Testis (tissue), 3 donors: ENCODE results near the gene SIPA1L3. TPM values are rescaled to one million over a fixed set of nuclear protein-coding genes. Genes with fewer than 3 reads are reported as not detected.

Source experiments
- DNase-seq: peaks from one replicate; pipeline ENCODE4 v3.0.0-alpha.2; 2019
- H3K27ac ChIP-seq, 2 donors: fragments of 200-600 bp; sonication (generic); one replicate each; pipeline ENCODE4 v1.5.1; 2019
- H3K27me3 ChIP-seq: fragments of 200-600 bp; sonication (generic); one replicate; pipeline ENCODE4 v1.5.1; 2019
- H3K36me3 ChIP-seq: fragments of 200-600 bp; sonication (generic); one replicate; pipeline ENCODE4 v1.5.1; 2017; ENCODE audit warnings: low read depth; ENCODE audit errors: missing control alignments
- H3K4me1 ChIP-seq: fragments of 200-600 bp; sonication (generic); one replicate; pipeline ENCODE4 v1.5.1; 2019
- H3K4me3 ChIP-seq, 2 donors: fragments of 200-600 bp; sonication (generic); one replicate each; pipeline ENCODE4 v1.5.1; 2017 to 2019
- H3K9me3 ChIP-seq: fragments of 200-600 bp; sonication (generic); one replicate; pipeline ENCODE4 v1.5.1; 2017
- CTCF ChIP-seq, 3 experiments: fragments of 450-650 bp in 2 of 3; fragments of 200-600 bp in 1 of 3; sonication (generic) in 1 of 3; IDR thresholded peaks; one replicate each; pipeline ENCODE4 v1.5.1; 2016 to 2019; ENCODE audit warnings: antibody characterized with exemption in 3 of 3, mild to moderate bottlenecking in 2 of 3, moderate library complexity in 1 of 3
- POLR2A ChIP-seq: fragments of 450-650 bp; IDR thresholded peaks from one replicate; pipeline ENCODE4 v1.6.1; 2017; ENCODE audit warnings: antibody characterized with exemption, mild to moderate bottlenecking, moderate library complexity
- WGBS, 2 donors: methylation state at CpG; one replicate each; pipeline ENCODE4 v1.1.5; 2018; 5-methylcytosine and 5-hydroxymethylcytosine counted together
- intact Hi-C: fragments of 100-400 bp; cut with DNase I; formaldehyde crosslinking; loops from one replicate; pipeline ENCODE4 v1.15.1; 2023; ENCODE audit warnings: low total_unique reads
- polyA plus RNA-seq: library from polyadenylated mRNA; stranded (reverse); fragments of 350-450 nt; fragmentation: Illumina TruSeq; extraction: RNeasy Lipid Tissue Mini Kit (QIAGEN cat#74804); gene quantifications from one replicate; pipeline ENCODE4 v1.2.3, GENCODE V29; 2014; ENCODE audit warnings: low read depth, low replicate concordance; ENCODE audit not compliant: insufficient read depth
- total RNA-seq, 2 donors: library from RNA; depleted of rRNA; stranded (reverse); fragments of >200 nt; gene quantifications; one replicate each; pipeline ENCODE4 v1.2.3, GENCODE V29; 2016

Gene SIPA1L3
- total and polyA plus RNA-seq, 3 donors from 2014 or later, result 21.1 to 47.6 (median 43.7) TPM

- H3K27ac ChIP-seq, result peak overlapping the region in 1 of 2 donors; percentile 84
- TF ChIP-seq CTCF (IDR thresholded peaks at IDR 0.05) (no peak), POLR2A (no peak)
- H3K4me1 ChIP-seq, result no peaks in the 10 kb centered on the region
- 70 to 85% methylated on average over 21 of the region's 21 CpGs for WGBS, 2 donors
- intact Hi-C loops, result no loop called here
- H3K9me3 ChIP-seq, result no peaks in the 10 kb centered on the region
- no peaks in the 10 kb centered on the region for H3K27me3 ChIP-seq
- H3K36me3 ChIP-seq, result no peaks in the 10 kb centered on the region
- H3K4me3 ChIP-seq, result no peak overlapping the region
- DNase-seq, result no peak
Observed at GRCh38 chr19:38182536-38183210, 275.7 kb downstream of the SIPA1L3 start.

- H3K4me1 ChIP-seq, result no peaks in the 10 kb centered on the region
- H3K9me3 ChIP-seq, result no peaks in the 10 kb centered on the region
- no peaks in the 10 kb centered on the region for H3K27me3 ChIP-seq
- 25 to 29% methylated on average over 24 to 30 of the region's 30 CpGs for WGBS, 2 donors
- intact Hi-C loops, result no loop called here
- peak overlapping the region; percentile 34 to 58 for H3K4me3 ChIP-seq
- TF ChIP-seq CTCF (IDR thresholded peaks at IDR 0.05) (no peak), POLR2A (no peak)
- peak; percentile 71 for DNase-seq
- no peaks in the 10 kb centered on the region for H3K36me3 ChIP-seq
- peak overlapping the region in 1 of 2 donors; percentile 84 for H3K27ac ChIP-seq
Observed at GRCh38 chr19:38183251-38183897, 276.4 kb downstream of the SIPA1L3 start.

GRCh38 chr19:38184815-38185214, 277.8 kb downstream of the SIPA1L3 start:
- intact Hi-C loops, result no loop called here
- no peaks in the 10 kb centered on the region for H3K27me3 ChIP-seq
- no peaks in the 10 kb centered on the region for H3K36me3 ChIP-seq
- no peak for DNase-seq
- H3K9me3 ChIP-seq, result no peaks in the 10 kb centered on the region
- no peak overlapping the region for H3K4me3 ChIP-seq
- H3K27ac ChIP-seq, result peak overlapping the region in 1 of 2 donors; percentile 84
- TF ChIP-seq POLR2A, result no peak
- TF ChIP-seq CTCF (IDR thresholded peaks at IDR 0.05), result no peak
- 72 to 74% methylated on average over 9 of the region's 9 CpGs for WGBS, 2 donors
- no peaks in the 10 kb centered on the region for H3K4me1 ChIP-seq

- no peak for TF ChIP-seq POLR2A
- TF ChIP-seq CTCF (IDR thresholded peaks at IDR 0.05), result no peak
- Histone ChIP-seq H3K9me3 (no peaks in the 10 kb centered on the region), H3K36me3 (no peaks in the 10 kb centered on the region), H3K27me3 (no peaks in the 10 kb centered on the region), H3K4me3 (no peak overlapping the region), H3K4me1 (no peaks in the 10 kb centered on the region), H3K27ac (no peak overlapping the region)
- intact Hi-C loops, result no loop called here
- 88 to 92% methylated on average over 10 of the region's 10 CpGs for WGBS, 2 donors
- no peak for DNase-seq
Observed at GRCh38 chr19:38185562-38185961, 278.6 kb downstream of the SIPA1L3 start.
